AG04449 (cell line): ENCODE measurements around the gene RAD50.

ENCODE experiments used
- CTCF ChIA-PET: fragments of 350-600 bp; formaldehyde crosslinking; extraction: SDS; loops from one replicate; lab custom pipeline; 2021; ENCODE audit warnings: antibody characterized with exemption; lab: Yijun Ruan, JAX
- POLR2A ChIA-PET: fragments of 400-600, 350-600 bp; formaldehyde crosslinking; extraction: SDS; loops from one replicate; lab custom pipeline; 2020; ENCODE audit warnings: antibody characterized with exemption, inconsistent platforms; lab: Yijun Ruan, JAX
- DNase-seq: peaks from one replicate; pipeline ENCODE4 v3.0.0-alpha.2; 2010; ENCODE audit warnings: low read depth, low spot score
- H3K4me3 ChIP-seq: 2 replicates; pipeline ENCODE4 v1.5.1; 2011; ENCODE audit warnings: low read depth, mild to moderate bottlenecking, control low read depth, low read length
- CTCF ChIP-seq: IDR thresholded peaks from one replicate; pipeline ENCODE4 v1.5.1; 2011; ENCODE audit warnings: mild to moderate bottlenecking, moderate library complexity, low read length, control low read depth, inconsistent platforms; ENCODE audit not compliant: insufficient read depth; ENCODE audit errors: missing control alignments

Gene RAD50

GRCh38 chr5:132664696-132665209 is 108.0 kb downstream of the RAD50 start:
- no peak for TF ChIP-seq CTCF
- CTCF ChIA-PET: interaction anchor here (0.6 kb wide), 1 partner anchor 247 kb away, joined by 3 read pairs; no protein-coding TSS in a partner anchor
- POLR2A ChIA-PET: no interaction called here
- DNase-seq: no peak
- H3K4me3 ChIP-seq: no peak overlapping the region

GRCh38 chr5:132665574-132666080 is 108.8 kb downstream of the RAD50 start:
- no peak overlapping the region for H3K4me3 ChIP-seq
- no peak for DNase-seq
- ChIA-PET POLR2A (no interaction called here), CTCF (no interaction called here)
- no peak for TF ChIP-seq CTCF

DNA sequence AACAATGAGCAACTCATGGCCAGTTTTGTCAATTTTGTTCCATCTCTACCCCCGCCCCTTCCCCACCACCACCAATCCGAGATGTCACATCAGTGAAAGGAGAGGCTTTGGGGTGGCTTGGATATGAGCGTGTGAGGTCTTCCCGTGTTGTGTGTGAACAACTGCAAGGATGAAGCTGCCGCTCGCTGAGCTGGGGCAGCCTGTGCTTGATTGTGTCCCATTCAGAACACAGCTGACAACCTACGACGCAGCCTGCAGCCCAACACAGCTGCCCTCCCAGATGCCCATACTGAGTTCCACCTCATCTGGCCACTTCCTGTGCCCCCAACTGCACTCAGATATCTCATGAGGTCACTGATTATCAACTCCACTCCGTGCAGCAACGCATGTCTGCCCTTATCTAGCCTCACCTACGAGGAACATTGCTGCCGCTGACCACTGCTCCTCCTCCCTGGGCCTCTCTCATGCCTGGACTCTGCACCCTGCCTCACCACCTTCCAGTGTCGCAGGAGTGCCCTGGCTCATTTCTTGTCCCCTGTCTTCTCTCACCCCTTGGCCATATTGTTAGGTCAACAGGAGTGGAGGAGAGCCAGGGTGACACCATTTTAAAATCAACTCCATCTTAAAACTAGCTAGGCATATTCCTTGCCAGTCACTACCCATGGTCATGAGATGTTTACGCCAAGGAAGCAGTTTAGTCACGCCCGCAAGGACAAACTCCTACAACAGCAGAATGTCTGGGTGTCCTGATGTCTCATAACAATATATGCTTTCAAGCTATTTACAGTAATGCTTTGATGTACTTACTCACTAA is 109.7 kb downstream of the RAD50 start:
- H3K4me3 ChIP-seq: no peak overlapping the region
- ChIA-PET CTCF (interaction anchor here (1.0 kb wide), 1 partner anchor 154 kb away, joined by 3 read pairs; no protein-coding TSS in a partner anchor), POLR2A (no interaction called here)
- DNase-seq: no peak
- no peak for TF ChIP-seq CTCF

GRCh38 chr5:132667309-132667708 is 110.5 kb downstream of the RAD50 start:
- CTCF ChIA-PET: interaction anchor here (1.0 kb wide), 1 partner anchor 153 kb away, joined by 3 read pairs; no protein-coding TSS in a partner anchor
- no peak for DNase-seq
- POLR2A ChIA-PET: no interaction called here
- H3K4me3 ChIP-seq: no peak overlapping the region
- no peak for TF ChIP-seq CTCF

GRCh38 chr5:132667761-132668705 is 111.3 kb downstream of the RAD50 start:
- ChIA-PET POLR2A (no interaction called here), CTCF (interaction anchor here (1.0 kb wide), 1 partner anchor 153 kb away, joined by 3 read pairs; no protein-coding TSS in a partner anchor)
- no peak for TF ChIP-seq CTCF
- no peak overlapping the region for H3K4me3 ChIP-seq
- DNase-seq: no peak
